HG02571 (cell line): ENCODE measurements around the gene MEGF6.

Experiments used
- ATAC-seq: cut with Tn5 transposase; IDR thresholded peaks from one replicate; pipeline ENCODE4 v1.9.1; 2021; ENCODE audit warnings: mild to moderate bottlenecking, moderate library complexity; ENCODE audit not compliant: unreplicated experiment

Gene MEGF6

DNA sequence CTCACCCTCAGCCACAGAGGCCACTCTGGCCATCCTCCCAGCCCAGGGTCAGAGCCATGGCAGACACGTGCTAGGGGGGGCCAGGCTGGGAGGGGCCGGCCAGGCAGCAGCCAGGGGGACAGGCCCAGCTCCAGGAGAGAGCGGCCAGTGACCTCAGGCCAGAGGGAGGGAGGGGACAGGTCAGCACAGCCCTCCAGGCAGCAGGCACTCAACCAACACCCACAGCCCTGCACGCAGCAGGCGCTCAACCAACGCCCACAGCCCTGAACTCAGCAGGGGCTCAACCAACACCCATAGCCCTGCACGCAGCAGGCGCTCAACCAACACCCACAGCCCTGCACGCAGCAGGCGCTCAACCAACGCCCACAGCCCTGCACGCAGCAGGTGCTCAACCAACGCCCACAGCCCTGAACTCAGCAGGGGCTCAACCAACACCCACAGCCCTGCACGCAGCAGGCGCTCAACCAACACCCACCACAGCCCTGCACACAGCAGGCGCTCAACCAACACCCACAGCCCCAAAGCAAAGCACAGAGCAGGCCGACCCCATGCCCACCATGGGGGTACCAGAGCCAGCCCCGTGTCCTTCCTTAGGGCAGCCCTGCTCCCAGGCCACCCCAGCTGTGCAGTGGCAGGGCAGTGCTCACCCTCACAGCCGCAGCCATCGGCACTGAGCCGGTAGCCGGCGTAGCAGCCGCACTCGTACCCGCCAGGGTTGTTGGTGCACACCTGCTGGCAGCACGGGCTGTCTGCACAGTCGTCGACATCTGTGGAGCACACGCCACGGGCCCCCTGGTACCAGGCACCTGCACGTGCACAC, 101.0 kb downstream of the MEGF6 start:
- ATAC-seq: no peak

DNA sequence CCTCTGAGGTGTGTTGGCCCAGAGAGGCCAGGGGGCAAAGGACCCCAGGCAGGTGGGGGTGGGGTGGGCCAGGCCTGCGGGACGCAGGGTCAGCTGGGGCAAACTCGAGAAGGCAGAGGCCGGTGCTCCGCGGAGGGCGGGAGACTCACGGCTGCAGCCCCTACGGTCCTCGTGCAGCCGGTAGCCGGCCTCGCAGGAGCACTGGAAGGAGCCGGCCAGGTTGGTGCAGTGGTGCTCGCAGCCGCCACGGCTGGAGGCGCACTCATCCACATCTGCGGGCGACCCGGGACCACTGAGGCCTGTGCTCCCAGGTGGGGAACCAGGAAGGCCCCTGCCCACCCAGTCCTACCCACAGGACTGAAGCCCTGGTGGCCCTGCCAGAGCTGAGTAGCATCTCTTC, 101.6 kb downstream of the MEGF6 start:
- ATAC-seq: no peak

DNA sequence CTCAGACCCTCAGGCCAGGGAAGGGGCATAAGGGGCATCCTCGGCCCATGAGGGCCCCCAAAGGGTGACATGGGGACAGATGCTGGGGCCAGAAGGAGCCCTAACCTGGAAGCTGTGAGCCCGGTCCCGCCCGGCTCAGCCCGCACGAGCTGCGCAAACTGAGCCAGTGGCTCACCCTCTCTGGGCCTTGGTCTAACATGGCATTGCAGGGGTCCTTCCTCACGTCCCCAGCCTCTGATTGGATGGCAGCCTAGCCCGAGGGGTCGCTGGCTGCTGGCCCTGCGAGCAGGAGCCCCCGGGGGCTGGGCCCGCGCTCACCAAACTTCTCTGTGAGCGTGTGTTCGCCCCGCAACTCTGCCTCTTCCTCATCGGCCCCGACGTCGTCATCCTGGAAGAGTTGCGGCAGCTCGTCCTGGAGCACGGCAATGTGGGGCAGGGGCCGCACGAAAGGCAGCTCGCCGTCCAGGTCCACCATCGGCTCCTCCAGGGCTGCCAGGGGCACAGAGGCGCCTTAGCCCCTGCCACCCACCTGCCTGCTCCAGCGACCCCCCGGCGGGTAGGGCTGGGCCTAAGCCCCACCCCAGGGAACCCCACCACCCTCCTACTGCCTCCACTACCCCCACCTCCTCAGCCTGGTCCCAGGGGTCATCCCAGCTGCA, 102.4 kb downstream of the MEGF6 start:
- no peak for ATAC-seq

DNA sequence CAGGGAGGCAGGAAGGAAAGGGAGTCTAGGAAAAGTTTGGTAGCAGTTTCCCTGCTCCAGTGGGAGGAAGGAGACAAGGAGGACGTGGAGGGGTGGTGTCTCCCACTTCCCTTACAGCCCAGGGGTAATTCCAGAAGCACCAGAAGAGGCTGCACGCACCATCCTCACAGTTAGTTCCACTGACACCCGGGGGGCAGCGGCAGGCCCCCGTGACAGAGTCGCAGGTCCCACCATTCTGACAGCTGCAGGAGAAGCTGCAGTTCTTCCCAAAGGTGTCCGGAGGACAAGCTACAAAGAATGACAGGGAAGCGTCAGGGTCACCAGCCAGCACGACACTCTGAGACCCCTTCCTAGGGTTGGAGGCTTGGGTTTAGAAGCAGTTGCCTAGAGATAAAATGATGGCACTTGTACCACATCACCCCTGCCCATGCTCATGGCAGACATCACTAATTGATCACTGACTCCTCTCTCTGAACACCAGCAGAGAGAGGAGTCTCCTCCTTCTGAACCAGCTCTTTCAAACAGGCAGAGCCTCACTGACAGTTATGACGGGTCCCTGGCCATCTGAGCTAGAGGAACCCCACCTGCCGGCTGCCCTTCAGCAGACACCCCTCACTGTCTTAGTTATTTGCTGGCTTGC, 103.6 kb downstream of the MEGF6 start:
- no peak for ATAC-seq

DNA sequence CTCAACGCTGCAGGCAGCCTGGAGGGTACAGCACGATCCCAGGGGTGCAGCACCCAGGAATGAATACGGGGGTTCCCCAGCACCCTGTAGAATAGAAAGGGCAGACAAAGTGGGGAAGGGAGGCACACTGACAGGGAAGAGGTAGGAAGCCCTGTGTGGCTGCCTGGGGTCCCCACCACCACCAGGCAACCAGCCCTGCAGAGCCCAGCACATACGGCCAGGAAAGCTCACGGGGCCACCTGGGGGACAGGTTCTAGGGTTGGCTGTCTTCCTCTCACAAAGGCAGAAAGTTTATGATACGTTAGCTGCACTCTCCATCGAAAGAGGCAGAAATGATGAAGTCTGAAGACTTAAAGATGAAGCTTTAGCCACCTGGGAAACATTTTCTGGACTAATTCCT, 104.4 kb downstream of the MEGF6 start:
- no peak for ATAC-seq

DNA sequence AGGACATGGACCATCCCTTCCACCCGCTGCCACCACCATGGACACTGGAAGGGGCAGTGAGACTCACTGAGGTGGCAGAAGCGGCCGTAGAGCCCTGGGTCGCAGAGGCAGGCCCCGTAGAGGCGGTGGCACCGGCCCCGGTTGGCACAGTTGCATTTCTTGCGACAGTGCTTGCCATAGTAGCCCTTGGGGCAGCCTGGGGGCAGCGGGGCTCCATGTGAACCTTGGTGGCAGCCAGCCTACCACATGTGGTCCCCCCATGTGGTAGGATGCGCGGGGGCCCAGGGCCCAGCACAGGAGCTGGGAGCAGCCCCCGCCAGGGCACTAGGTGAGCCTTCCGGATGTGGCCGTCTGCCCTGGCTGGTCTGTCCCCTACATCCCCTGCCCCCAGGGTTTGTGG, 105.3 kb downstream of the MEGF6 start:
- ATAC-seq: no peak

DNA sequence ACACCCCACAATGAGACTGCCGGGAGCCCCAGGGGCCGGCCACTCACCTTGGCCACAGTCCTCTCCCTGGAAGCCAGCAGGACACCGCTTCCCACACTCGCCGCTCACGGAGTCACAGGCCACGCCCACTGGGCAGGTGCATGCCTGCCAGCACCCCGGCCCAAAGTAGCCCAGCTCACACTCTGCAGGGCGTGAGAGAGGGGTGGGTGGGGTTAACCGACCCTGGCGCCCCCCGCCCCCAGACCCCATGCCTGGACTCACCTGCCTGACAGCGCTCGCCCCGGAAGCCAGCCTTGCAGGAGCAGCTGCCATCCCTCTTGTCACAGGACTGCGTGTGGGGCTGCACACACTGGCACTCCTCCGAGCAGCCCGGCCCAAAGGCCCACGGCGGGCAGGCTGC, 106.1 kb downstream of the MEGF6 start:
- ATAC-seq: no peak

DNA sequence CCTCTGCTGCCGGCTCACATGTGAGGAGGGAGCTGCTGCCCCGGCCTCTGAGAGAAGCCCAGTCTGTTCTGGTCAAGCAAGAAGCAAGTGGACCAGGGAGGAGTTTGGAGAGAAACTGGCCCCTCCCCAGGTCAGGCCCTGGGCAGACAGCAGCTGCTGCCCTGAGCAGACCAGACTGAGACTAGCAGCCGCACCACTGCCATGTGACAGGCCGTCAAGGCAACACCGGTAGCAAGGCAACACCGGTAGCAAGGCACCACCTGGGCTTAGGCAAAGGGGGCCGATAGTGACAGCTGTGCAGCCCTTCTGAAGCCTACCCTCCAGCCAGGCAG, 106.5 kb downstream of the MEGF6 start:
- ATAC-seq: no peak

DNA sequence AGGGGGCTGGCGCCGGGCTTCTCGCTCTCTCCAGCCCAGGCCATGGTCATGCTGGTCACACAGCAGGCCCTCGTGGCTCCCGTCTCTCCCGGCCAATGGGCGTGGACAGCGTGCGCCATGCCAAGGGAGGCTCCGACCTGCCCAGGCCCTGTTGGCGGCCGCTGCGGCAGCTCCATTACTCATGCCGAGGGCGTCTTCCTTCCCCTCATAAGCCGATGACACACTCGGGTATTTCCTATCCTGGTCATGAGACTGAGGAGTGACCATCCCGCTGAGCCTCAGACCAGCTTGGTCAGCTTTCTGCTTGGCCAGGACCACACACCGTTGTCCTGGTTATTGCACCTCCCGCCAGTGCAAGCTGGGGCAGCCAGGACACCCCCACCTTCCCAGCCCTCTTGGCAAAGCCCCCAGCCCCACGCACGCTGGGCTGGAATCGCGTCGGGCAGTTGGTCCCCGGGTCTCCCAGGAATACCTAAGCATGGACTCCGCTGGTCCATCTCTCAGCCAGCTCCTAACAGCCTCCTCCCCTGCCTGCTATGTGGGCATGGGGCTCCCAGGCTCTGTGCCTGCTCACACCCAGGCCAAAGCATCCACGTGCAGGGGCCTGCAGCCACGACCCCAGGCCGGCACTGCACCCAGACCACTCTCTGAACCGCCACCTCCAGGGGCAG, 107.0 kb downstream of the MEGF6 start:
- ATAC-seq: no peak

DNA sequence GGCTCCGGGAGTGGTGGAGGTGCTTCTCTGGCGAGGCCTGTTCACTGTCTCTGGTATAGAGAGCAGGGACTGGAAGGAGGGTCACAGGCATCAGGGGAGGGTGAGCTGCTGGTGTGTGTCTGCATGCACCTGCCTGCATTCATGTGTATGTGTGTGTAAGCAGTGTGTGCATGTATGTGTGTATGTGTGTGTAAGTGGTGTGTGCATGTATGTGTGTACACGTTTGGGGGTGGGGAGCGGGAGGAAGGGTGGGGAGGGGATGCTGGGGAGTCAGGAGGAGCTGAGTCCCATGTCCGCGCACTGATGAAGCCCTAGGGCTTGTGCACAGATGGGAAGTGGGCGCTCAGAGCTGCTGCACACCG, 107.8 kb downstream of the MEGF6 start:
- ATAC-seq: no peak

DNA sequence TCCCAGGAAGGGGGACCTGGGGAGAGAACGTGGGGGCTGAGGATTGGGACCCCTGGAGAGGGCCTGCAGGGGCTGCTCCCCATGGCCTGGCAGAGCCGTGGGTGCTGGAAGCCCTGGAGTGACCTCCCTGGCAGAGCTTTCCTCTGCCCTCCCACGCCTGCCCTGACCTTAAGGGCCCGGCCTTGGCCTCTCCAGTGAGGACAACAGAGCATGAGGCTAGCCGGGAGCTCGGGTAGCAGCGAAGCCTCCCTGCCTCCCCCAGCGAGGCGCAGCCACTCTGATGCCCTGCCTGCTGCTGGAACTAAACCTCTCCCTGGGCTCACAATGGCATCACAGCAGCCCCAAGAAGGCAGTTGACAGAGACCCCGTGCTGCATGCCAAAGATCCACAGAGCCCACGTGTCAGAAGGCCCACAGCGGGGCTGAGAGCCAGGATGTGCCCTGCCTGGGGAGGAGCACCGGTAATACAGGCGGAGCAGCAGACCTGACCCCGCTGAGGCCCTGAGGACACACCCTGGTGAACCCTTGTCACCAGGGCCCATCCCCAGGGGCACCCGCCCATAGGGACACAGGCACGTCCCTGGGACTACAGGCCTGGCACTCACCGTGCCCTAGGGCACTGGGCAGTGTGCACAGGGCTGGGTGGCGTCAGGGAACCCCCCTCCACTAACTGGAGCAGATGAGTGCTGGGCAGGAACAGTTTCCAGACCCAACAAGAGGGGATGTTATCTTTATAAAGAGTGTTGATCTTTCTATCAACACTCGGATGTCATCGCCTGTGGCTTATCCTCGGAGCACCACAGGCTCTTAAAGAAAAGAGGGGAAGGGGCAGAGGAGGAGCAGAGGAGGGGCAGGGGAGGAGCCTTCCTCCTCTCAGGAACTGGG, 108.4 kb downstream of the MEGF6 start:
- ATAC-seq: no peak

DNA sequence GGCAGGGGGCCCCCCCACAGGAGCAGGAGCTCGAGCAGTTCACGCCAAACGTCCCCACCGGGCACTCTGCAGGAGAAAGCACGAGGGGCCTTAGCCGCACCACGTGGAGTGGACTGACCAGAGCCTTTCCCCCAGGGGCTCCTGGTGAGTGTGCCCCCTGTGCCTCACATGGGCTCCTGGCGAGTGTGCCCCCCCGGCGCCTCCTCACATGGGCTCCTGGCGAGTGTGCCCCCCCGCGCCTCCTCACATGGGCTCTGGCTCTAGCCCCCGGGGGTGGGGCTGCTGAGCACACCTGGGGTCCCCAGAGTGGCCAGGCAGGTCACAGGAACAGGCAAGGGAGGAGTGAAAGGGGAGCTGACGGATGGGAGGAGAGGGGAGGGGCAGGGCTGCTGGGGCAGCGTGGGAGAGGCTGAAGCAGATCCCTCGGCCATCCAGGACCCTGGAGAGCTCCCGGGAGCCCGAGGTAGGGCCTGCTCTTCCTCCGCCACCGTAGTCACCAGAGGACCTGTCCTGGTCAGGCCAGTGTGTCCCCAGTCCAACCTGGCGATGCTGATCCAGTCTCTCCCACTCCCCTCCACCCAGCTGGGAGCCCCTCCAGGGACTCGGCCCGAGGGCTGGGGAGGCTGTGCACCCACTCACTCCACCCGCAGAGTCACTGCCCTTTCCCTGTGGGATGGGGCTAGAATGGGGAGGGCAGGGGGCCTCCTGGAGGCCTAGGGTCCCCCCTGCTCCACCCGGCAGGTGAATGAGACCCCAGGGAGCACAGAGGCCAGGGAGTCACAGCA, 109.3 kb downstream of the MEGF6 start:
- ATAC-seq: no peak

DNA sequence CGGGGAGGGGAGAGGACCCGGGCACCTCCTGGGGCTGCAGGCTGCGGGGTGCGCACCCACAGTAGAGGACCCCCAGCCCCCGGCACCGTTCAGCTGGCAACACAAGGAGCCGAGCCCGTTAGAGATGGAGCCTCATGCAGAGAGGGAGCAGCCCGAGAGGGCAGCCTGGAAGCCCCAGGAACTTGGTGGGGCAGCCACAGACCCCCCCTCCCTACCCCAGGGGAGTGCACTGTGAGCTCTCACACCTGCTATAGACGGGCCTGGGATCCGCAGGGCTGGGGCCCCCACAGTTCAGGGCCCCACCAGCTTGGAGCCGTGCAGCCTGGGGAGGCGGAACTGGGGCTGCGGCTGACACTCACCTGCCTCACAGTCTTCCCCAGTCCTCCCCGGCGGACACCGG, 109.9 kb downstream of the MEGF6 start:
- no peak for ATAC-seq

DNA sequence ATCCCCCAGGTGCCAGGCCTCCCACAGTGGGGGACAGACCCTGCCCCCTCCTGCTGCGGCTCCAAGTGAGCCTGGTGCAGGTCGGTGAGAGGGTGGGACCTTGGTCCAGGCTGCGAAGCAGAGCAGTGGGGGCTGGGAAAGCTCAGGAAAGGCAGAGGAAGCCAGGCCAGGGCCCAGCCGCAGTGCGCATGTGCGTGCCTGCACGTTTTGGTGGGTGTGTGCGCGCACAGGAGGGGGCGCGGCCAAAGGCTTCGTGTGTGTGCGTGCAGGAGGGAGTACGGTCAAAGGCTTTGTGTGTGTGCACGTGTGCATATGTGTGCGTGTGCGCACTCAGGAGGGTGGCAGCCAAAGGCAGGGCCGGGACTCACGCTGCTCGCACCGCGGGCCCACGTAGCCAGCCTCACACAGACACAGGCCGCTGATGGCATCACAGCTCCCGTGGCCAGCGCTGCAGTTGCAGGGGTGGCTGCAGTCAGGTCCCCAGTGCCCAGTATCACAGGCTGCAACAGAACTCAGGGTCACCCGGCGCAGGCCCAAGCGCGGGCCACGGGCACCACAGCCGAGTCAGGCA, 111.0 kb downstream of the MEGF6 start:
- ATAC-seq: no peak

DNA sequence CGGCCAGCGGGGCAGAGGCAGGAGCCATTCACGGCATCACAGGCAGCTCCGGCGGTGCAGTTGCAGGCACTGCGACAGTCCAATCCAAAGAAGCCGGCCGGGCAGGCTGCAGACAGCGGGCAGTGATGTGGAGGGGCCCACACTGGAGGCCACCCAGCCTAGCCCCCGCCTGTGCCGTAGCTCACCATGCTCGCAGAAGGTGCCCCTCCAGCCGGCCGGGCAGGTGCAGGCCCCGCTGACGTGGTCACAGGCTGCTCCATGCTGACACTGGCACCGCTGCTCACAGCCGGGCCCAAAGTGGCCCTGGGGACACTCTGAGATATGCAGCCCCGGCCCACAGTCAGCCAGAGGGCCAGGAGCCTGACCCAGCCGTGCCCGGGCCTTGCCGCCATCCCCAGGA, 111.7 kb downstream of the MEGF6 start:
- no peak for ATAC-seq

DNA sequence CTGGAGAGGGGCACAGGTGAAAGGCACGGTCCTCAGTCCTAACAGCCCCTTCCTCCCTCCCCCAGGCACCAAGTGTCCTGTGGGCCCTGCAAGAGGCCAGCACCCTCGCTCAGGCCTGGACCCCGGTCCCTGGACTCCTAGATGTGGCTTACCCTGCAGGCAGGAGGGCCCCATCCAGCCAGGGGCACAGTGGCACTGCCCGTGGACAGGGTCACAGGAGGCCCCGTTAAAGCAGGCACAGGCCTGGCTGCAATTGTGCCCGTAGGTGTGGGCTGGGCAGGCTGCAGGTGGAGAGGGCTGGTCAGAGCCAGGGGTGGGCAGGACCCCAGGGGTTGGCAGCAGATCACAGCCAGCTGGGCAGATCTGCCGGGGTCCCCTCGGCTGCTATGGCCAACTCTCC, 112.3 kb downstream of the MEGF6 start:
- no peak for ATAC-seq

DNA sequence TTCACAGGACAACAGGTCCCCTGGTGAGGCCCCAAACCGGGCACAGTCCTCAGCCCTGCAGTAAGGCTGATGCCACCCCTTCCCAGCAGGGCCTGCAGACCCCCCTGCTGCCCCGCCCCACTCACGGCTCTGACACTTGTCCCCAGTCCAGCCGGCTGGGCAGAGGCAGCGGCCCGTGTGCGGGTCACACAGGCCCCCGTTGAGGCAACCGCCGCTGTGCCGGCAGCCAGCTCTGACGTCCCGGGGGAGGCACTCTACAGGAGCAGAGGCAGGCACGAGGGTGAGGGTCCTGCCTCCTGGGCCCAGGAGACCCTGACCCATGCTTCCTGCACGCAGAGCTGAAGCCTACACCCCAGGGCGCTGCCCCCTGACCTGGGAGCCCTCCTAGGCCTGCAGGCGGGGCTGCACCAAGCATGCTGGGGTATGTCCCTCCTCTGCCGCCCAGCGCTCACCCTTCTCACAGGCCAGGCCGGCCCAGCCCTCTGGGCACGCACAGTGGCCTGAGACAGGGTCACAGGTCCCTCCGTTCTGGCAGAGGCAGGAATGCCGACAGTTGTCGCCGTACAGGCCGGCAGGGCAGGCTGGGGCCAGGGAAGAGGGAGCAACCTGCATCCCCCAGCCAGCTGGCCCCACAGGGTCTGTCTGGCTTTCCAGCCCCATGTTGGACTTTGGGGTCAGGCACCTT, 112.9 kb downstream of the MEGF6 start:
- no peak for ATAC-seq

DNA sequence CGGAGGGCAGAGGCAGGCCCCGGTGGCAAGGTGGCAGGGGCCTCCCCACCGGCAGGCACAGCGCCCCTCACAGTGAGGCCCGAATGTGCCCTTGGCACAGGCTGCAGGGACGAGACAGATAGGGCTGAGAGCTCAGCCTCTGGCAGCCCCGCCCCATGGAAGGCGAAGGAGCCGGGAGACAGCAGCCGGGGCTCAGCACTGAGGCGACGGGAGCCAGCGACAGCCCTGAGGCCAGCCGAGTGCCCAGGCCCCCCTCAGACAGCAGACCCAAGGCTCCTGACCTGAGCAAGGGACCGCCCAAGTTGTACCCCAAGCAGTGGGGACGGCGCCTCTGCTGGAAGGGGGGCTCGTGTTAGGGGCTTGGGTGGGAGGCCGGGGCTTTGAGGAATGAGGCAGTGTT, 113.8 kb downstream of the MEGF6 start:
- ATAC-seq: no peak

DNA sequence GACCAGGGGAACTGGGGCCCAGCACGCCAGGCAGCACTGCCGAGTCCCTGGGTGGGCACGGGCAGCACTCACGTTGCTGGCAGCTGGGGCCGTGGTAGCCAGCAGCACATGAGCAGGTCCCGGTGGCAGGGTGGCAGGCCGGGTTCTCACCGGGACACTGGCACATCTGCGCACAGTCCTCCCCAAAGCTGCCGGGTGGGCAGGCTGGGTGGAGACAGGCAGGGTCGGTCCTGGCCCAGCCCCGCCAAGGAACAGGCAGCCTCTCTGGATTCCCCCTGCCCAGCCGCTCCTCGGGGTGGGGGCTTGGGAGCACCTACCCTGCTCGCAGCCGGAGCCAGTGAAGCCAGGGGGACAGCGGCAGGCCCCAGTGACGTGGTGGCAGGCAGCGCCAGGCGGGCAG, 114.4 kb downstream of the MEGF6 start:
- no peak for ATAC-seq
